Measurements from ENCODE around the gene C1QTNF2.

The C1QTNF2 gene

DNA sequence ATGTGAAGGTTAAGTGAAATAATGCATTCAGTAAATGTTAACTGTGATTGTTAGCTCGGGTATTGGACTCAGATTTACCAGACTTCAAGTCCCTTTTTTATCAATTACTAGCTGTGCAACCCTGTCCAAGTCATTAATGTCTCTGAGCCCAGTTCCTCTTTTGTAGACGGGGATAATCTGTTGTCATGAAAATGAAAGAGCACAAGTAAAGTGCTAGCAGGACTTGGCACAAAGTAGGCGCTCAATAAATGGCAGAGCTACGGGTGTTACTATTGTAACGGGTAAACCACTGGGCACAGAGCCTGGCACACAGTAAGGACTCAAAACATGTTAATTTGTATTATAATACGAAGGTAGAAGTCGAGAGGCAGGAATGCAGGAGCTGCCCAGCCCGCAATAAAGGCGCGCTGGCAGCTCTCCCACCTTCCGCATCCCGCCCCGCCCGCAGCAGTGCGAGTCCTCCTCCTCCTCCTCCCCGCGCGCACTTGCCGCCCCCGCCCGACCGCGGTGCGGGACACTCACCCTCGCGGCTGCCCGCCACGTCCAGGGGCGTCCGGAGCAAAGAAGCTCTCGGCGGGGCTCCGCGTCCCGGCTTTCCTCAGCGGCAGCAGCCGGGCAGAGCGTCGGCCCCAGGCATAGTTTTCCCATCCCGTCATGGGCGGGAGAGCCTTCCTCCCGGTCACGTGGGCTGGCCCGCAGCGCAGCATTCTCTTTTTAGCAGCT is at the start of gene C1QTNF2:
Gene C1QTNF2, minus strand, starts transcription at position 637 of the 723 bp plus-strand sequence. CDS start 15,615 bp downstream, outside the sequence.
- DNase-seq = peak; percentile 41

DNA sequence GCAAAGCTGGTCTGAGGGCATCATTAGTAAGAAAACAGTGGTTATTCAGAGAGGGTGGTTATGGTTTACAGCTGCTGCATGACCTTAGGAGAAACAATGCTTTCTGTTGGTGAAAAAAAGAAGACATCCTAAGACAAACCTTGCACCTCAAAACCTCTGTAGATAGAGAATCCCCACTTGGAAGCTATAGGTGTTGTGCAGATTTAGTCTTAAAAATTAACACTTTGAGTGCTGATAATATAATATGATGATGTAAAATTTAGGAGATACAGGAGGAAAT is 49.8 kb upstream of the C1QTNF2 start:
- no peak for DNase-seq

DNA sequence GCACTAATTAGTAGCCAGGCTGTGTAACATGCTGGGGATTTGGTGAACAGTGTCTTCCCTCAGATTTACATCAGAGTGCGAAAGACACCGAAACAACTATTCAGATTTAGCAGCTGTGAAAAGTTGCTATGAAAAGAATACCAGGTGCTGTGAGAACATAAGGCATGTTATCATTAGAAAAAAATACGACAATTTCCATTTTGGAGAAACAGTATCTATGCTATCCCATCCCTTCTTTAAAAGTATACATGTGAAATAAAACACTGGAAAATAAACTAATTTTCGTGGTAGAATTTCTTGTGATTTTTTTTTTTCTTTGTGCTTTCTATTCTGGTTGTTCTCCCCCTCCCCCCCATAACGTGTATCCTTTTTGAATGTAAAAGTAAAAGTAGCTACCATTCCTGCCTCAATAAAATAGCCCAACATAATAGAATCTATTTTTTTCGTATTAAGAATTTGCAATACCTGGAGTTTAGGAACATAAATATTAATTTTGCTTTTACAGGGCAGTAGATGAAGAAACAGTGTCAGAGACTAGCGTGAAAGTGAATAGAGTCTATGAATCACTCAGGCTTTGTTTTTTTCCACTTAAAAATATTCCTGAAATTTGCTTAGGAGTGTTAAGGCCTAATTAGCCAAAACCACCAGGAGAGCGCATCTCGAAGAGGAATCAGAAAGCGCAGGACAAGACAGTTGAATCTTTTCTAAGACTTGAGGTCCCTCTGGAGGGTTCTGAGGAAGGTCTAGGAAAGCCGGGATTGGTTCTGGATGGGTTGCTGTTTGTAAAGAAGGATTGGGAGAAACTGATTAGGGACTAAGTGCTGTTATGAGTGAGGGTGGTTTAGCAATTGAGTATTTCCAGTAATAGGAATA is 49.3 kb upstream of the C1QTNF2 start:
- no peak for DNase-seq

DNA sequence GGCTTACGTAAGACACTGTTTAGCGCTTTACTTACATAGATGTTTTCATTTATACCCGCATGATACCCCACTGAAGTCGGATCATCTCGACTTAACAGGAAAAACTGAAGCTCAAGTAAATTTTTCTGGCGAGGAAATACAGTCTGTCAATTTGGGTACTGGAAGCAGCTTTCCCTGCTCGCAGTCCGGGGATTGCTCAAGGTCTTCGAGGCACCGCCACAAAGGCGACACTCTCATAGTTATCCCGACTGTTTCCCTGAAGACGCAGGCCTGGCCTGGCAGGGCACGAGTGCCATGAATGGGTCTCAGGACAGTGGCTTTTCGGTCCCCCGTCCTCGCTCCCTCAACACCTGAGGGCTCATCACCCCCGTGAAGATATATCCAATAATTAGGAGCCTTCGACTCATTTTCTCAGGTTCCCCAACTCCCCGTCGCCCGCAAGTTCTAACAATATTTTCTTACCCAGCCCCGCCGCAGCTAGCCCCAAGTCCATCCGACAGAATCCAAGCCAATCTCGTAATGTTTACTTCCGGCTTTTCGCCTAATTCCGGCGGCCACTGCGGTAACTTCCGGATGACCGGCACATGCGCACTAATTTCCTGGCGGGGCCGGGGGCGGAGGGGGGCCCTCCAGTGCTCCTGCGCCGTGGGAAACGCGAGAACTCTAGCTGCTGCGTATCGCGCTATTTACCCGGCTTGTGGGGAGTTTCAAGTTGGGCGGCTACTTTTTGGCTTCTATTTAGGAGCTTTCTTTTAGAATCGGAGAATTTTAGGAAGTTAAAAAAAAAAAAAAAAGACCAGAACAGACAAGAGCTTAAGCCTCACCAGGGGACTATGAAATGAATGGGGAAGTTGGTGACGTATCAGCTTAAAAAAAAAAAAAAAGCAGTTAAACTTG is 48.4 kb upstream of the C1QTNF2 start, which contains the start of gene SLU7:
Gene SLU7, minus strand, starts transcription at position 521 of the 897 bp plus-strand sequence. CDS start 3,787 bp downstream, outside the sequence.
- DNase-seq = peak; percentile 98

DNA sequence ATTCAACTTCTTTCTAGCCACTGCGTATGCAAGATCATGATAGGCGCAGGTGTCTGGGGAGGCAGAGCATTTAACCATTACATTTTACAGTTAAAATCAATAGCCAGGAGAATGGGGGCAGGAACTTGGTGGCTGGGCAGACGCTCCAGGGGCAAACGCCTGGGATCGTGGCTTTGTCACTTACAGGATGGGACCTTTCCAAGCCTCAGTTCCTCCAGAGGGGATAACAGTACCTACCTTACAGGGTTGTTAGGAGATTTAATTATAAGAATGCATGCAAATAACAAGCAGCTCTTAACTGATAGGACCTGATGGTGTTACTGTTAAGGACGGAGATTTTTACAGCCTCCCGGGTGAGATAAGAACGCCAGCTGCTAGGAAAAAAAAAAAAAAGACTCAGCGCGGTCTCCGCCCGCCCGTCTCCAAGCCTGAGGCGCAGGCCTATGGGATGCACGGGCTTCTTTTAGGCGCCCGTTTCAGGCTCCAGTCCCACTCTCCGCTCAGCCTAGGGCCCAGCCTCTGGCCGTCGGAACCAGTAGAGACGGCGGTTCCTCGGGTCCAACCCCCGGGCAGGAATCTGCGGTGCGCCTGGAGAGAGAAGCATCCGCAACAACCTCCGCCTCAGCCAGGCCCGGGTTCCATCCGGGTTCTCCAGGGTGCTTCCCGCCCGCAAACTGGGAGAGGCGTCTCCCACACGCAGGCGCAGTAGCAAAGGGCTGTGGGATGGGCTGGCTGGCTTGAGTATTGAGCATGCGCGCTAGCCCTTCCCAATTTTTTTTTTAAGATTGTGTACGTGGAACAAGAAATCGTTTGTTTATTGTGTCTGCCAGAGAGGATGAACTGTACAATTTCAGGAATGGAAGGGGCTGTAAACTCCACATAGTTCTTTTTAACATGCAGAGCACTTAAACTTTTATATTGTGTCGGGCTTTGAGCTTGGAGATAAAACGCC is 29.3 kb upstream of the C1QTNF2 start, which contains the start of gene FAM200C:
Gene FAM200C, minus strand, starts transcription at position 653 of the 952 bp plus-strand sequence. CDS start 4,564 bp downstream, outside the sequence.
- peak; percentile 96 for DNase-seq

DNA sequence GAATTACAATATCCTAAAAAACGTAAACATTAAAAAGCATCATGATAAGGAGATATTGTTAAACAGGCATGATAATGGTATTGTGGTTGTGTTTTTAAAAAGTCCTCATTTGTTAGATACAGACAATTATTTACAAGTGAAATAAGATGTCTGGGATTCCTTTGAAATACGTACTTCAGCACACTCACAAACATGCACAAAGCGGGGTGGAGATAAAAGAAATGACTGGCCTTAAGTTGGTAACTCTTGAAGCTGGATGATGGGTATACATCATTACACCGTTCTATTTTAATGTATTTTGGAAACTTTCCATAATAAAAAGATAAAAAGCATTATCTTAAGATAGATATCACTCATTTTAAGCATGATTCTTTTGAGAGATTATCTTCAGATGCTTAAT is 28.4 kb upstream of the C1QTNF2 start:
- DNase-seq = peak; percentile 23

GRCh38 chr5:160397492-160397891 is 27.1 kb upstream of the C1QTNF2 start:
- no peak for DNase-seq

- DNase-seq = no peak
These were observed 24.7 kb upstream of the C1QTNF2 start for GRCh38 chr5:160395111-160395510.

DNA sequence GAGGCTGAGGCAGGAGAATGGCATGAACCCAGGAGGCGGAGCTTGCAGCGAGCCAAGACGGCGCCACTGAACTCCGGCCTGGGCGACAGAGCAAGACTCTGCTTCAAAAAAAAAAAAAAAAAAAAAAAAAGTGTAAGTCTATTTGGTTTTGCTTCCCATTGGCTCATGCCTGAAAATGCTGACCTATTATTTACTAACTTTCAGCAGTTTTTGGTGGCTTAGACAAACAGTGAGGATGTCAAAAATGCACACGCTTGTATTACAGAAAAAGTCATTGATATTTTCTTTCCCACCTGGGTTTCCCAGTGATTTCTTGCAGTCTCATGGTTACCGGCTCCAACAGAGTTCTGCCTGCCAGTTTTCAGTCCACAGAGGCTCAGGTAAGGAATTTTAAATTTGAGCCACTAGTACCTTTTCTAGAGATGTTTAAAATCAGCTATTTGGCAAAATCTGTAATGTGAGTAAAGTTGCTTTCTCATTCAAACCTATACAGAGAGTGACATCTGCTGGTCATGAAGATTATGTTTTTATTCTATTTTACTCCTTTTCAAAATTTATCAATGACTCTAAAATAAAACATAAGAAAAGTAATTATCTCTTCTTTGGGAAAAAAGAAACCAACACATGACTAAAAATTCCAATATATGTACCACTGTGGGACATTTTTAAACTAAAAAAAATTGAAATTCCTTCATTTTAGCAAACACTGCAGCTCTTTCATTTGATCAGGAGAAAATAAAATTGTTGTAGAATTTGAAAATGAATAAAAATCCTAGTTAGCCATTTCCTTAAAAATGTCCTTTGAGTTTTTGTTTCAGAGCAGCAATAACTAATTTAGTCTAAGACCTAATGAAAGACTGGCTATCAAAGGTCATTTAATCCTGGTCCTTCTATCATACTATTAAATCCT is 20.6 kb upstream of the C1QTNF2 start:
- DNase-seq = peak; percentile 73

DNA sequence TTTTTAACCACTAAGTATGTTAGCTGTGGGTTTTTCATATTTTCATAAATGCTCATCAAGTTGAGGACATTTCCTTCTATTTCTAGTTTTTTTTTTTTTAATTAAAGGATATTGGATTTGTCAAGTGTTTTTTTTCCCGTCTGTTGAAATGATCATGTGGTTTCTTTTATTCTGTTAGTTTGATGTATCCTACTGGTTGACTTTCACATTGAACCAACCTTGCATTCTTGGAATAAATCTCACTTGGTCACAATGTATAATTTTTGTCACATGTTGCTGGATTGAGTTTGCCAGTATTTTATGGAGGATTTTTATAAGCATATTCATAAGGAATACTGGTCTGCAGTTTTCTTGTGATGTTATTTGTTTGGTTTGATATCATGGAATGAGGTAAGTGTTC is 17.0 kb upstream of the C1QTNF2 start:
- no peak for DNase-seq

DNA sequence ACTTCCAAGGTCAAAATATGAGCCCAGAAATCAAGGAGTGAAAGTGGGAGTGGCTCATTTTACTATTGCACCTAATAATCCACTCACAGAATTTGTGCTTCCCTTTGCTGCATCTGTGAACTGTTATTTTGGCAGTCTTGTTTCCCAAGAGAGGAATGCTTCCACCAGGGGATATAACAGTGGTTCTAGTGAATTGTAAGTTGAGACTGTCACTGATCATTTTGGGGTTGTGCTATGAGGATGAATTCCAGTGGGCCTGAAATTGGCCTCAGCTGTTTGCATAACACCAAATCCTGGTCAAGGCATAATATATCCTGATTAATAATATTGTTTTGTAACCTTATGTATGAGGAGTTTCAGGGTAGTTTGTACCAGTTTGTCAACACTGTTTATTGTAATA is 15.1 kb upstream of the C1QTNF2 start:
- no peak for DNase-seq

DNA sequence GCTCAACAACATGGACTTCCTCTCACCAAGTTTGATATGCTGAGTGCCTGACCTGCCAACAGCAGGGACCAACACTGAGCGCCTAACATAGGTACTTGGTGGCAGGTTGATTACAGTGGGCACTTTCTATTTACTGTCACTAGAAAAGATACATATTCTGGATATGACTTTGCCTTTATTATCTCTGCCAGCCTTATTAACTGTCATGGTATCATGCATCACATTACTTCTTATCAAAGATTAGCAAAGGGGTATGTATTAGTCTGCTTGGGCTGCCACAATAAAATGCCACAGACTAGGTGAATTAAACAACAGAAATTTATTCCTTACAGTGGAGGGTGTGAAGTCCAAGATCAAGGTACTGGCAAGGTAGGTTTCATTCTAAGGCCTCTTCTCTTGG is 14.3 kb upstream of the C1QTNF2 start:
- DNase-seq = peak; percentile 18

DNA sequence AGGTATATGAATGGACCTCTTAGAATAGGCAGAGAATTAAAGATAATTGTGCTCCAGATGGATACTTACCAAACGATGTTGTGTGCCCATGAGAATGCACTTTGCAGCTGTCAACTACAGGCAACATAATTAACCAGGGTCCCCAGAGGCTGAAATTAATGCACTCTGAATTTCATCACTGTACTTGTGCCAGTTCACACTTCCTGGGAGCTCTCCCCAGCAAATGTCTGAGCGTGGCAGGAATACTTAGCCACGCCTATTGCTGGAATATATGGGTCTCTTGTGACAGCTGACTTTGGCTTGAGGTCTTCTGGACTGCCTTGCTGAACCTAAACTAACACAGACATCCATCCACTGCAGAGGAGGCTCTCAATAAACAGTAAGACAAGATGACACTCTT is 11.9 kb upstream of the C1QTNF2 start:
- DNase-seq = no peak

- DNase-seq = no peak
These were observed 9.6 kb upstream of the C1QTNF2 start for GRCh38 chr5:160380041-160380440.

- peak; percentile 26 for DNase-seq
These were observed 9.1 kb upstream of the C1QTNF2 start for GRCh38 chr5:160379511-160379910.

DNA sequence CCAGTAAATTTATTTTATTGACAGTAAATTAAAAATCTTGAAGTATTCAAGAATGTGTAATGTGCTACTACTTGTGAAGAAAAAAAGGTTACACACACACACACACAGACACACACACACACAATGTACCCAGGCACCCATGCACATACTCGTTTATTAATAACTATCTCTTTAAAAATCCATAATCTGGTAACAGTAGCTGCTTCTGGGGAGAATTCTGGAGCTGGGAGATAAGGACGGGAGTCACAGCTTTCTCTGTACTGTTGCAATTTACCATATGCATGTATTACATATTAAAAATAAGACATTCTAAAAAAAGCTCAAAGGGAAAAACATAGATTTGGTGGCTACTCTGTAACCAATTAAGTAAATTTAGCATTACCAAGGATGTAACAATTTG is 7.9 kb upstream of the C1QTNF2 start:
- peak; percentile 84 for DNase-seq

DNA sequence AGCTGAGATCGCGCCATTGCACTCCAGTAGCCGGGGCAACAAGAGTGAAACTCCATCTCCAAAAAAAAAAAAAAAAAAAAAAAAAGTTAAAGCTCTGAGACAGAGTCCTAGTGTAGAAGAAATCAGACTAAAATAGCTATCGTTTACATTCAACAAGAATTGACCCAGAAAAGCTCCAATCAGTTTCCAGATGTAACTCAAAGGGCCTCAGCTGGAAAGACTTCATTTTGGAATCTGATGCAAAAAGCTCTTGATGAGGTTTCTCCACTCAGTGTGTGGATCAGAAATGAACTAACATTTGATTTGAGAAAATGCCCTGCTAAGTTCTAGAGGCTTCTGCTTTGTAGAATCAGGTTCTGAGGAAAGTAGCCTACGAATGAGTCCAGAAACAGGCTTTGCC is 7.2 kb upstream of the C1QTNF2 start:
- DNase-seq = no peak

DNA sequence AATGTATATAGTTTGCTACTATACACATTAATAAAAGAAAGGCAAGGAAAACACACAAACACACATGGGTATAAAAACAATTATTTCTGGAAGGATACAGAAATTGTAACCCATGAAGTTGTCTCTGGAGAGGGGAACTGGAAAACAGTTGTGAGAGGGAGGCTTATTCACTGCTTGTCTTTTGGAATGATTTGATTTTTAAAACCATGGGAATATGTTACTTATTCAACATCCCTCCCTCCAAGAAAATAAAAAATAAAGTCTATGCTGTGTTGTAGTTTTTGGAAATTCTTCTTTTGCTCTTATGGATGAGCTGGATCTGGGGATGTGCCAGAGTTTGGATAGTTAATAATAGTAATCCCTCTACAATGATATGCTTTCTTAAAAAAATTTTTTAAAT is 6.0 kb upstream of the C1QTNF2 start:
- no peak for DNase-seq

DNA sequence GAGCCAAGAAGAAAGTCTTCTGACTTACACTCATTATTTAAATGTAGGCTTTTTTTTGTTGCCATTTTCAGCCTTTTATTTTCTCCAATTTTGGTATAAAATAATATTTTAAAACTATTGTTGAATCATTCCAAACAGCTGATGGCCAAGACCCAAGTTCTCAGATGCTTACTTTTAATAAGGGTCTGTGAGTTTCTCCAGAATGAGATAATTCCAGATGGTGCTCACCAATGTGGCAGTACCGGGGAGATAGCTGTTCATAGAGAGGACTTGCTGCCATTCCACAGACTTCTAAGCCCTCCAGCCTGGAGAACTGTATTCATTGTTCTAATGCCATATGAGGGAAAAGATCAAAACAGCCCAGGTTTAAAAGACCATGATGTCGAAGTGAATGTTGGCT is 5.3 kb upstream of the C1QTNF2 start:
- DNase-seq = no peak

DNA sequence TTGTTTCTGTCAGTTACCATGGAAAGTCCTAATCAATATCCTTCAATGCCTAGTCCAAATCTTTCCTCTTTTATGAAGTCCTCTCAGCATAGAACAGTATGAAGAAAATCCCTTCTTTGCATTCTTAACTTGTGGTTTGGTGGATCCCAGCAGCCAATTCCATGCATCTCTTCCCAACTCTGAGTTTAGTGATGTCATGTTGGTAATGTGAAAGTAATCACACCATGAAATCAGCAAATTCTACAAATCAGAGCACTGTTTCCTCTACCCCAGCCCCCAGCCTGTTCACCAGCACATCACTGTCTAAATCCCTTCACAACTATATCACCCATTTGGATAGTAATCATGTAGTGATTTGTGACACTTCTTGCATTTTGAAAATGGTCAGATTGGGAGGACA is 4.7 kb upstream of the C1QTNF2 start:
- no peak for DNase-seq

- no peak for DNase-seq
These were observed 868 bp upstream of the C1QTNF2 start for GRCh38 chr5:160371294-160371693.

Data from hematopoietic multipotent progenitor cell treated with erythropoietin and hydrocortisone succinate and interleukin-3 and kit ligand, for 4 days (in vitro differentiated cells).